Osteocyte (in vitro differentiated cells): Measurements from ENCODE around the gene DGUOK. TPM values are rescaled to one million over a fixed set of nuclear protein-coding genes. Genes with fewer than 3 reads are reported as not detected.
A peak's percentile ranks its signal among the peaks of the same experiment; 100 is the strongest.

Experiments used
- DNase-seq: peaks from one replicate; pipeline ENCODE4 v3.0.0; 2021; ENCODE audit warnings: mixed read lengths; ENCODE audit not compliant: unreplicated experiment; ENCODE audit errors: extremely low spot score
- H3K27ac Mint-ChIP-seq: one replicate; pipeline ENCODE4 v1.8.0; 2021; ENCODE audit warnings: mild to moderate bottlenecking, mixed read lengths; ENCODE audit not compliant: unreplicated experiment
- H3K27me3 Mint-ChIP-seq: one replicate; pipeline ENCODE4 v1.8.0; 2021; ENCODE audit warnings: mixed read lengths; ENCODE audit not compliant: unreplicated experiment
- H3K36me3 Mint-ChIP-seq: one replicate; pipeline ENCODE4 v1.8.0; 2021; ENCODE audit warnings: mixed read lengths; ENCODE audit not compliant: unreplicated experiment
- H3K4me1 Mint-ChIP-seq: one replicate; pipeline ENCODE4 v1.8.0; 2021; ENCODE audit warnings: mixed read lengths; ENCODE audit not compliant: unreplicated experiment
- H3K4me3 Mint-ChIP-seq: one replicate; pipeline ENCODE4 v1.8.0; 2021; ENCODE audit warnings: mild to moderate bottlenecking, moderate library complexity, mixed read lengths; ENCODE audit not compliant: unreplicated experiment
- H3K9me3 Mint-ChIP-seq: one replicate; pipeline ENCODE4 v1.8.0; 2021; ENCODE audit warnings: mixed read lengths; ENCODE audit not compliant: unreplicated experiment
- CTCF ChIP-seq: fragments of 200-600 bp; sonication (generic); IDR thresholded peaks from 2 replicates; pipeline ENCODE4 v1.5.0; 2021; ENCODE audit warnings: antibody characterized with exemption, mild to moderate bottlenecking, moderate library complexity
- total RNA-seq: library from RNA; stranded (reverse); gene quantifications from 2 replicates; pipeline ENCODE4 v1.2.1, GENCODE V29; 2021

DGUOK gene
- total RNA-seq, 1 donor from 2014 or later = 63.9 TPM

DNA sequence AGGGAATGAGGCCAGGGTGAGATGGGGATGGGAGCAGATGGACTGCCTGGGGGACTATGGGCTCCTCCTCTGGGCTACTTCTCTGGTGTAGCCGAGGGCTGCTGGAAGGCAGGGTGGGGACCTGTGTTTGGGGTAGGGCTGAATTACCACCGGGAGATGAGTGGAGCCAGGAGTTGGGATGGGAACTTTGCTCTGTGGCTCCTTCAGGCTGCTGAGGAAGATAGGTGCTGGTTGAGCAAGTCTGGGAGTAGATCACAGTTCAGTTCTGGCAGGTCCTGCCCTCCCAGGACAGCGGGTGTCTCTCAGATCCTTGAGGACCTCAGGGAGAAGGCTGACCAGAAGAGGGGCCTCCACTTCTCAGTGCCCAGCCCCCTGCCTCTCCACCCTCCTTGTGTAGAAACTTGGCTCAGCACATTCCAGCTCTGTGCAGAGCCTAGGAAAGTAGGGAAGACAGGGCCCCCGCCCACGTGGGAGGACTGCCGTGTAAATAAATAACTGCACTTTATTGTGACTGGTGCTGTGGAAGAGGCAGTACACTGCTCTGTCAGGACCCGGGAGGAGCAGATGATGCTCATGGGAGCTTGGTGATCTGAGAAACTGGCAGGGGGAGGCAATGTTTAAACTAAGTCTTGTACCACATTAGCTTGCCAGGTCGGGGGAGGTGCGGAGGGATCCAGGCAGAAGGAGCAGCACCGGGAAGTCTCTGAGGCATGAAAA, 73.4 kb downstream of the DGUOK start:
- no peaks in the 10 kb centered on the region for H3K9me3 Mint-ChIP-seq
- no peaks in the 10 kb centered on the region for H3K36me3 Mint-ChIP-seq
- H3K4me3 Mint-ChIP-seq = peak overlapping the region; percentile 56
- H3K27me3 Mint-ChIP-seq = no peaks in the 10 kb centered on the region
- peak overlapping the region; percentile 62 for H3K27ac Mint-ChIP-seq
- no peak for TF ChIP-seq CTCF
- DNase-seq = no peak
- H3K4me1 Mint-ChIP-seq = peaks cover 50% of the 10 kb centered on the region

DNA sequence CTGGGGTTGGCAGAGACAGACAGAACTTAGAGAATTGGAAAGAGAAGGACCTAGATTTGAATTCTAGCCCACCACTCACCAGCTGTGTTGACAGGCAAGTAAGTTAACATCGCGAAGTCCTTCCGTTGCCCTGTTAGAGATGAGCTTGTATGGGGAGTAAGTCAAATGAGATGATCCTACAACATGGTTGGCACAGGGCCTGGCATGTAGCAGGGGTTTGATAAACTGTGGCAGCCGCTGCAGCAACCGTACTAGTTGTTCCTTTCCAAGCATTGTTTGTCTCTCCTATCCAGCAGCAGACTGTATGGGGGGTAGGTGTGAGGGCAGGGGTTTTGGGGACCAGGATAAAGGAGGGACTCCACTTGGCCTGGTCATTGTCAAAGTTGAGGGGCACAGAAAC, 74.0 kb downstream of the DGUOK start:
- TF ChIP-seq CTCF = no peak
- peak overlapping the region; percentile 56 for H3K4me3 Mint-ChIP-seq
- peaks cover 56% of the 10 kb centered on the region for H3K4me1 Mint-ChIP-seq
- no peaks in the 10 kb centered on the region for H3K27me3 Mint-ChIP-seq
- no peak for DNase-seq
- peak overlapping the region; percentile 62 for H3K27ac Mint-ChIP-seq
- no peaks in the 10 kb centered on the region for H3K9me3 Mint-ChIP-seq
- no peaks in the 10 kb centered on the region for H3K36me3 Mint-ChIP-seq

DNA sequence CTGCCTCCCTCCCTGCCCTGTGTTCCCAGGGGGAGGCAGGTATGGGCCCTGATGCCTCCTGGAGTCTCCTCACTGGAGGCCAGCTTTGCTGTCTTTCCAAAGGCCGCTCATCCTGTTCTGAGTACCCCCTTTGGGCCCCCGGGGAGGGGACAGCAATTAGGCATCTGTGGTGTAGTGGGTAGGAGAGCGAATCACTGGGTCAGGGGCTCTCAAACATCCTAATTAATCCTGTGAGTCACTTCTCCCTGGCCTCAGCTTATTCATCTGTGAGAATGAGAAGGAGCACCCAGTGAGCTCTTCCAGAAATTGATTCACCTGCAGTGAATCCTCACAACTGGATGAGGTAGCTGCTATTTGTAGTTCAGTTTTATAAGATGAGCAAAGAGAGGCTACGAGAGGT, 74.4 kb downstream of the DGUOK start:
- Mint-ChIP-seq H3K4me1 (peaks cover 60% of the 10 kb centered on the region), H3K27me3 (no peaks in the 10 kb centered on the region), H3K36me3 (peaks cover 2% of the 10 kb centered on the region), H3K27ac (no peak overlapping the region), H3K4me3 (peak overlapping the region; percentile 45), H3K9me3 (no peaks in the 10 kb centered on the region)
- DNase-seq = no peak
- TF ChIP-seq CTCF = no peak

DNA sequence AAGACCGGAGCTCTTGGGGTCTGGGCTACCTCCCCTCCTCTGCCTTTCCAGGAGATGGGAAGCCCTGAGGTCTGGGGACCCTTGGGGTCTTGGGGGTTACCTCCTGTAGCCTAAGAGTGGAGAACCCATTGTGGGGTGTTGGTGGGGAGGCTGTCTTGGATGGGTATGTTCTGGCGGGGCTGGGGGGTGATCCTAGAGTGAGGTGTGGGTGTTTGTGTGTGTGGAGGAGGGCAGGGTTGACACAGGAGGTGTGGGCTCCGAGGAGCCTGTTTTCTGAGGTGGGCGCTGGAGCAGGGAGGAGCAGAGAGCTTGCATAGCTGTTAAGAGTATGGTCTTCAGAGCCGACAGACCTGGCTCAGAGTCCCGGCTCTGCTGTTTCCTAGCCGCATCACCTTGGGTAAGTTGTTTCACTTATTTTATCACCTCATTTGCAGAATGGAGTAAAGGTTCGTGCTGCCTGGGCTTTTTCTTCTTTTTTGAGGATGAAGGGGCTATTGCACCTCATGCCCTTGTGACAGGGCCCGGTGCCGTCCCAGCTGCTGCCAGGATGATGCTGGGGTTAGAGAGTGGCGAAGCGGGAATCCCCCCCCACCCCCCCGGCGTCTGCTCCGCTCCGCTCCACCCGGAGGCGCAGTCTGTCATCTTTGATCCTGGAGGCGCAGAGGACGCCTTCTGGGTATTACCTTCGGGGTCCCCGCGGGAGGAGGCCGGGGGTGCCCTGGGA, 75.3 kb downstream of the DGUOK start:
- no peaks in the 10 kb centered on the region for H3K27me3 Mint-ChIP-seq
- H3K9me3 Mint-ChIP-seq = no peaks in the 10 kb centered on the region
- peaks cover 69% of the 10 kb centered on the region for H3K4me1 Mint-ChIP-seq
- no peak for TF ChIP-seq CTCF
- peak overlapping the region; percentile 61 for H3K4me3 Mint-ChIP-seq
- DNase-seq = no peak
- H3K27ac Mint-ChIP-seq = no peak overlapping the region
- peaks cover 2% of the 10 kb centered on the region for H3K36me3 Mint-ChIP-seq
